GM19023 (cell line): ENCODE measurements around the gene ATF7IP.
"Not testable (repeated sequence)": the region's sequence is repeated elsewhere in the genome, so short reads cannot be mapped to it uniquely, and the experiment has no call there.

Experiments
- ATAC-seq: cut with Tn5 transposase; IDR thresholded peaks from one replicate; pipeline ENCODE4 v1.9.1; 2021; ENCODE audit warnings: mild to moderate bottlenecking, moderate library complexity; ENCODE audit not compliant: unreplicated experiment

Gene ATF7IP

GRCh38 chr12:14367040-14367661 lies 1.7 kb downstream of the ATF7IP start:
- peak; percentile 42 for ATAC-seq

- ATAC-seq = no peak
Observed at GRCh38 chr12:14369311-14369710, 3.8 kb downstream of the ATF7IP start.

- no peak for ATAC-seq
Observed at GRCh38 chr12:14373217-14373616, 7.7 kb downstream of the ATF7IP start.

GRCh38 chr12:14379508-14379907 lies 14.0 kb downstream of the ATF7IP start:
- no peak for ATAC-seq

GRCh38 chr12:14384783-14385638 lies 19.5 kb downstream of the ATF7IP start:
- peak; percentile 96 for ATAC-seq

- no peak for ATAC-seq
Observed at GRCh38 chr12:14387219-14387871, 21.9 kb downstream of the ATF7IP start.

GRCh38 chr12:14390449-14390848 lies 25.0 kb downstream of the ATF7IP start:
- no peak for ATAC-seq

- ATAC-seq = no peak
Observed at GRCh38 chr12:14390870-14391530, 25.5 kb downstream of the ATF7IP start.

- no peak for ATAC-seq
Observed at GRCh38 chr12:14393751-14394150, 28.3 kb downstream of the ATF7IP start.

- ATAC-seq = peak; percentile 78
Observed at GRCh38 chr12:14394317-14395073, 29.0 kb downstream of the ATF7IP start.

GRCh38 chr12:14395074-14395778 lies 29.7 kb downstream of the ATF7IP start:
- ATAC-seq = no peak

- peak; percentile 55 for ATAC-seq
Observed at GRCh38 chr12:14396071-14396470, 30.6 kb downstream of the ATF7IP start.

- no peak for ATAC-seq
Observed at GRCh38 chr12:14399871-14400270, 34.4 kb downstream of the ATF7IP start.

- no peak for ATAC-seq
Observed at GRCh38 chr12:14400599-14400998, 35.1 kb downstream of the ATF7IP start.

- not testable (repeated sequence) for ATAC-seq
Observed at GRCh38 chr12:14401267-14401666, 35.8 kb downstream of the ATF7IP start.

GRCh38 chr12:14402697-14403096 lies 37.2 kb downstream of the ATF7IP start:
- no peak for ATAC-seq

GRCh38 chr12:14403293-14403692 lies 37.8 kb downstream of the ATF7IP start:
- ATAC-seq = no peak

GRCh38 chr12:14403711-14404196 lies 38.3 kb downstream of the ATF7IP start:
- ATAC-seq = peak; percentile 57

- not testable (repeated sequence) for ATAC-seq
Observed at GRCh38 chr12:14405407-14405806, 39.9 kb downstream of the ATF7IP start.

- ATAC-seq = no peak
Observed at GRCh38 chr12:14408208-14408607, 42.7 kb downstream of the ATF7IP start.
